Muscle of arm (tissue), 12 donors: Measurements from ENCODE around the gene MAPK12. TPM values are rescaled to one million over a fixed set of nuclear protein-coding genes. Genes with fewer than 3 reads are reported as not detected.

Source experiments
- DNase-seq: peaks from one replicate; pipeline ENCODE4 v3.0.0-alpha.2; 2013
- polyA plus RNA-seq, 12 donors: library from polyadenylated mRNA; unstranded; fragments of 120-200 nt; gene quantifications; one replicate each; pipeline ENCODE4 v1.2.1, GENCODE V29; 2013; ENCODE audit not compliant: insufficient read length in 12 of 12

The MAPK12 gene
- polyA plus RNA-seq, 12 donors = 9.0 to 156 (median 18.0) TPM

GRCh38 chr22:50253046-50253915, 8.2 kb downstream of the MAPK12 start:
- no peak for DNase-seq

DNA sequence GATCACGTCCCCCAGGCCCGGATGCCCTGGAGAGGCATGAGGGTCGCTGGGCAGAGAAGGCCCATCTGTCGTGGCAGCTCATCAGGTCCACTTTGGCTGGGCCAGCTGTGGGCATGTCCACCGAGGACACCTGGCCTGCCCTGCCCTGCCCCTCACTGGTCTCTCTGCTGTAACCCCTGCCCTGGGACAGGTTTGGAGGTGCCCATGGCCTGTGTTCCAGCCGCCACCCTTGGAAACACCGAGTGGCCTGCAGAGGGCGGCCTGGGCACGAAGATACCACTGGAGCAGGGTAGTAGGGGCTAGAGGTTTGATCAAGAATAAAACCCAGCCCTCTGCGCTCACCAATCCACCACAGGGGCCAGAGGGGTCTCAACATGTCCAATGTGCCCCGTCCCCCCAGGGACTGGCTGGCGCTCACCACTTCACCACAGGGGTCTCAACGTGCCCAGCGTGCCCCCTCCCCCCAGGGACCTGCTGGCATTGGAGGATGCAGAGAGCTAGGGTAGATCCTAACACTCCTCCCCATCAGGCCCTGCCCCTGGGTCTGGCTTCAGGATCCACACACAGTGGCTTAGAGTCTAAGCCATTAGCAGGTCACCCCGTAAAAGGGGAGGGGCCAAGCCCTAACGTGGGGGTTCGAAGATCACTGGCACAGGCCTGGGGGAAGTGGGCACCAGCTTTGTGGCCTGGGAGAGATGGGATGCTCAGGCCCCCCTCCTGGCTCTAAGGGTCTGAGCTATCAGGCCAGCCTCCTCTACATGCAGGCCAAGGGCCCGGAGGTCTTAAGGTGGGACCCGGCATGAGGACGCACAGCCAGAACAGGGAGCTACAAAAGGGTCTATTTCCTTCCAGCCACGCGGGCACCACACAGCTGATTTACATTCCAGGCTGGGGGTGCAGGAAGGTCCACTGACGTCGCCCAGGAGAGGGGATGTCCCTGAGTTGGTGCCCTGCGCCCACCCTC, 9.1 kb downstream of the MAPK12 start:
- DNase-seq = no peak

- DNase-seq = no peak
Observed at GRCh38 chr22:50251477-50252081, 9.9 kb downstream of the MAPK12 start.

- DNase-seq = peak; percentile 68
Observed at GRCh38 chr22:50250555-50251476, 10.7 kb downstream of the MAPK12 start, which contains the start of gene HDAC10. Gene HDAC10, minus strand, starts transcription at chr22:50251265. Its CDS starts 233 bp downstream, at chr22:50251032.

- no peak for DNase-seq
Observed at GRCh38 chr22:50250249-50250554, 11.3 kb downstream of the MAPK12 start.

DNA sequence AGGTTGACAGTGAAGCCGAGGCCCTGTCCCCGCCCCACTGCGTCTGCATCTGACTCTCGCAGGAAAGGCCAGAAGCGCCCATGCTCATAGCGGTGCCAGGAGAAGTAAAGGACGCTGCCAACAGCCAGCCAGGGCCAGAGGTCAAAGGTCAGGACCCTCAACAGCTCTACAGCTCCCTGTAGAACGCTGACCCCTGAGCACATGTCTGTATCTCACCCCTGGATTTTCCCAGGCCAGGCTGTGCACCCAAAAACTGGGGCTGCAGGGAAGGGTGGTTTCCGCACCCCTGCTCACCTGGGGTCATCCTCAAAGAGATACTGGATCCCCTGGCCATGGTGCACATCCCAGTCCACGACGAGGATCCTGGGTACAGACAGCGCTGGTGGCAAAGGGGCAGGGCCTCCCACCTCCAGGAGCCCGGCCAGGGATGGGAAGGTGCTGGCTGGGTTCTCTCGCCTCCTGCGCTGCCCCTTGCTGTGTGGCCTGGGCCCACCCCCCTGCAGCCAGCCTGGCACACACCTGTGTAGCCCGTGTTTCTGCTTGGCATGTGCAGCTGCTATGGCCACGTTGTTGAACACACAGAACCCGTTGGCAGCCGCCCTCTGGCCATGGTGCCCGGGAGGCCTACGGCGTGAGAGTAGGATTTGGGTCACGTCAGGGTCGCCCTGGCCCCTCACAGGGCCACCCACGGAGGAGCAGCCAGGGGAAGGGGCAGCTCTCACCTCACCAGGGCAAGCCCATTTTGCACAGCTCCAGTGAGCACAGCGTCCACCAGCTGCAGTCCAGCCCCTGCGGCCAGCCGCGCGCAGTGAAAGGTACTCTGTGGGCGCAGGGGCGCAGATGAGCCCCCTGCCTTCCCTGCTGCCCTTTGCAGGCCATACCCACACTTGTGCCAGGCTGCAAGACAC, 11.9 kb downstream of the MAPK12 start:
- DNase-seq = no peak

DNA sequence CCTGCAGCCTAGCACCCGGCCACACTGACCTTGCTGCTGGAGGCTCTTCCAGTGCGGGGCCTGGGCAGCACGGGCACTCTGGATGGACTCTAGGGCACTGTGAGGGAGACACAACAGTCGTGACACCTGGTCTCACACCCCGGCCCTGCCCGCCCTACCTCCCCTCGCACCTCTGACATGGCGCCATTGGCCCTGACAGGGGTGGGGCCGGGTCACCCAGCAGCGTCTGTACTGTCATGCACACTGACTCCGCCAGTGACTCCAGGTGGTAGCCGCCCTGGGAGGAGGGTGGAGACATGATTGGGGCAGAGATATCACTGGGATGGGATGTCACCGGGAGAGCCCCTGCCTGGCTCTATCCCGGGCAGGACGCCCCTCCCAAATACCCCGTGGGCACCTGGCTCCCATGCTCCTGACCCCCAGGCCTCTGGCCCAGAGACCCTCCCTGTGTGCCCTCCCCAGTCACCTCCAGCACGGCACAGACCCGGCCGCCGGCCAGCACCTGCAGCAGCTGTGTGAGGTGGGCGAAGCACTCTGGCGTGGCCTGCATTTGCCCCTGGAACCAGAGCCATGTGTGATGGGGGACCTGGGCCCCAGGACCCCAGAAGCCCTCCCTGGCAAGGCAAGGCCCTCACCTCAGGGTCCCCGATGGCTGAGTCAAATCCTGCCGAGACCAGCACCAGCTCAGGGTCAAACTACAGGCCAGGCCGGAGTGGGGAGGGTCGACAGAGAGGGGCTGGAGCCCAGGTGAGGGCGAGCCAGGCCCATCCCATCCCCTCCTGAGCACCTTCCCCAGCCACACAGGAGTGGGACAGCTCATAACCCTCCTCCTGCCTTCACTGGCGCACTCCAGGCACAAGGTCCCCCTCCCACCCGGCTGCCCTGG, 13.0 kb downstream of the MAPK12 start:
- DNase-seq = no peak

DNA sequence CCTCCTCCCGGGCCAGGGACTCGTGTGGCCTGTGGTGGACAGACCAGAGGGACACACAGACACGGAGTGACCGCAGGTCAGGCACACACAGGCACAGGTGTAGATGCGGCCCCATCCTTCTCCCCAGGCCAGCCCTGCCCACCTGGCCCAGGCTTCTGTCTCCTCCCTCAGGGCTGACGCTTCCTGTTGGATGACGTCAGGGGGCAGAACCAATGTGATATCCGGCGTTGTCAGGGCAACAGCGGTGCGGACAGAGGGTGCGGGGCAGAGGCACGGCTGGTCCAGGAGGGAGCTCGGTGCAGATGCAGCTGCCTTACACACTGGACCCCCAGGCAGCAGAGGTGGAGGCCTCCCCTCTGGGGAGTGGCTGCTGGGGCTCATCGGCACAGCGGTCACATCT, 13.7 kb downstream of the MAPK12 start:
- DNase-seq = no peak

- DNase-seq = no peak
Observed at GRCh38 chr22:50246242-50247175, 15.0 kb downstream of the MAPK12 start.

DNA sequence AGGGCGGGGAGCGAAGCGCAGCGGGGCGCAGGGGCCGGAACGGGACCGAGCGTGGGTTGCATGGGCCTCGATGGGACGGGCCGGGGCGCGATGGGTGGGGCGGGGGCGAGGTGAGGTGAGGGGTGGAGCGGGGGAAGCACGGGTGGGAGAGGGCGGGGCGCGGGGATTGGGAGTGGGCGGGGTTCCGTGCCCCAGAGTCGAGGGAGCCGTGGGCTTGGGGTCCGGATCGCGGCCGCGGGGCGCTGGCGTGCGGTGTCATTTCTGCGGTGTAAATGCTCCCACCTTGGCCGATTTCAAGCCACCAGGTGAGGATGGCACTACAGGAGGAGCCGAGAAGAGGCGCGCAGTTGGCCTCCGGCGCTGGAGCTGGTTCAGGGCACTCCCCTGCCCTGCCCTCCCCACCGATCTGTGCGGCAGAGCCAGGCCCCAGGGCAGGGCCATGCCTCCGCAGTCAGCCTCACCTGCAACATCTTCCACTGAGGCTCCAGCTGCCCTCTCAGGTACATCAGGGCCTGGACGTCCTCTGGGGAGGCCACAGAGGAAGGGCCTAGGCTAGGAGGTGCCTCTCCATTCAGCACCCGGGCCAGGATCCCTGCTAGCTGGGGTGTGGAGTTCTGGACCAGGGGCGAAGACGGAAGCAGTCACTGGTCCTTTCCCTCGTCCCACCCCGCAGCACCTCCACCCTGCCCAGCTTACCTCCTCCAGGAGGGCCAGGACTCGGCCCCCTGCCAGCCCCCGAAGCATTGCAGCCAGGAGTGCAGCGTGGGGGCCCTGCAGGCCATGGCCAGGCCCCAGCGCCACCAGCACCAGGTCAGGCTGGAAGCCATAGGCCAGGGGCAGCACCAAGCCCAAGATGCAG, 16.0 kb downstream of the MAPK12 start:
- DNase-seq = no peak

DNA sequence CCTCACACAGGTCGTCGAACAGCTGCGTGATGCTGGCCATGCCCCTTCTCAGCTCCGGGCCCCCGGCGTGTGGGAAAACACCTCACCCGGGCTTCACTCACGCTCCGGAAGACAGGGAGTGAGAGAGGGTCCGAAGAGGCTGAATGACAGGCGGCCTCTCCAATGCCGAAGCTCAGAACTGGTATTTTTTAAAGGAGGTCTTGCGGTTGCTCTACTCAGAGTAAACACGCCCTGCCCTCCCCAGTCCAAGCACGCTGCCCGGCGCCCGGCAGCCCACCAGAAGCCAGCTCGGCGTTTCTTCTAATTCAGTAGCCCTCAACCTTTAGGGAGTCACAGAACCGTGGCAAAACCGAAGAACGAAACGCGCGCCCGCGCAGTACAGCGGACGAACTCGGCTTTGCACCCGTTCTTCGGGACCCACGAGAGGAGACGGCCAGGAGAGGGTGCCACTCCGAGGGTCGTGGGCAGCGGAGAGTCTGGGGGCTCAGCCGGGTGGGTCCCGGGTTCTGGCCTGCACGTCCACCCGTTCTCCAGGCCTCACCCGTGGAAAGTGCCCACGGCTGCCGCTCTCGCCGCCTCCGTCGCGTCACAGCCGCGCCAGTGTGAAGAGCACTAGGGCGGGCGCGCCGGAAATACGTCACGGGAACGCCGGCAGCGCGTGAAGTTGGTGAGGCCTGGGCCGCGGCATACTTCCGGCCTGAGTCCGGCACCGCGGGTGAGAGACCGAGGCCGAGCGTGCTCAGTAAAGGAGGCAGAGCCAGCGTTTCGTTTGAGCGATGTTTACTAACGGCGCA, 16.9 kb downstream of the MAPK12 start, which contains the start of gene TUBGCP6:
TSS of gene TUBGCP6 (minus strand) at position 604 of the 794 bp plus-strand sequence. CDS start at position 40, 564 bp downstream.
- peak; percentile 93 for DNase-seq

GRCh38 chr22:50243685-50244419, 17.6 kb downstream of the MAPK12 start:
- no peak for DNase-seq

DNA sequence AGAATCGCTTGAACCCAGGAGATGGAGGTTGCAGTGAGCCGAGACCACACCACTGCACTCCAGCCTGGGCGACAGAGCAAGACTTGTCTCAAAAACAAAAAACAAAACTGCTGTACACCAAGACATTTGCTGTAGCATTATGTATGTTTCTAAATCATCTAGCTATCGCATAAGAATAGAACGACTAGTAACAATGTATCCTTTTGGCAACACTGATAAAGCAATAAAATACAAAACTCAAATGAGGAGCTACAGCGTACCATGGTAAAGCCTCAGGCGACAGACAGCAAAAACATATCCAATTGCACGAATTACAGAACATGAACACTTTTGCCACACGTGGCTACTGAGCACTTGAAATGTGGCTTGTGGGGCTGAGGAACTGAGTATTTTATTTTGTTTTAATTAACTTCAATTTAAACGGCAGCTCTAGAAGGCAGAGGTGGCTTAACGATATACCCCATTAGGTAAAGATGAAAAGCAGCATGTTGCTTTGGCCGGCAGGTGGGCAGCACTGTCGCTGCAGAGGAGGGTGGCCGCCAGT, 19.0 kb downstream of the MAPK12 start:
- DNase-seq = no peak

DNA sequence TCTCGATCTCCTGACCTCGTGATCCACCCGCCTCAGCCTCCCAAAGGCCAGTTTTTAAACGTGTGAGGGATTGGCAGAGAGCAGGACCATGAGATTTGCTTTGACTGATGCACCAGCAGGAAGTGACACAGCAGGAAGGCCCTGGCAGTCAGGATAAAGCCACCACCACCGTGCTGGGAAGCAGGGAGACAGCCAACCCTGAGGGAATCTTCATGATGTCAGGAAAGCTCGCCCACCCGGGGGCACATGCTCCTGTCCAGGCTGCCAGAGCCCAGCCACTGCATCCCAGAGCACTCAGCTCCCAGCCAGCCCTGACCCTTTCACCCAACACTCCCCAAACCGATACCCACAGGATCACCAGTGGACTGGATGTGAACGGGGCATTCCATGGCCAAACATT, 22.7 kb downstream of the MAPK12 start:
- DNase-seq = no peak
